OCI-LY1 (cell line): Measurements from ENCODE around the gene NCKAP5L.

Source experiments
- H2AFZ ChIP-seq: fragments of 200-600 bp; sonication (generic), shearing (Covaris generic); 2 replicates; pipeline ENCODE4 v1.6.0; 2014; ENCODE audit warnings: antibody characterized with exemption, mild to moderate bottlenecking, low read length
- H3F3A ChIP-seq: fragments of 200-600 bp; sonication (generic), shearing (Covaris generic); 2 replicates; pipeline ENCODE4 v1.6.0; 2014; ENCODE audit warnings: mild to moderate bottlenecking, antibody characterized with exemption, low read length, moderate library complexity; ENCODE audit not compliant: insufficient read depth
- H3K27ac ChIP-seq: fragments of 200-600 bp; sonication (generic); 2 replicates; pipeline ENCODE4 v1.5.1; 2014; ENCODE audit warnings: low read length, mixed run types, mild to moderate bottlenecking, low read depth; ENCODE audit not compliant: poor library complexity, severe bottlenecking
- H3K27me3 ChIP-seq: fragments of 200-600 bp; sonication (generic); 2 replicates; pipeline ENCODE4 v1.6.0; 2014; ENCODE audit warnings: antibody characterized with exemption, mild to moderate bottlenecking, low read length, moderate library complexity; ENCODE audit not compliant: insufficient read depth
- H3K36me3 ChIP-seq: fragments of 200-600 bp; sonication (generic); 2 replicates; pipeline ENCODE4 v1.6.1; 2014; ENCODE audit warnings: mild to moderate bottlenecking, antibody characterized with exemption, low read length, moderate library complexity, mixed read lengths; ENCODE audit not compliant: insufficient read depth
- H3K4me1 ChIP-seq: fragments of 200-600 bp; sonication (generic); 2 replicates; pipeline ENCODE4 v1.5.1; 2014; ENCODE audit warnings: mild to moderate bottlenecking, low read length, moderate library complexity; ENCODE audit not compliant: insufficient read depth, severe bottlenecking
- H3K4me2 ChIP-seq: fragments of 200-600 bp; sonication (generic), shearing (Covaris generic); 2 replicates; pipeline ENCODE4 v1.6.1; 2014; ENCODE audit warnings: low read length
- H3K4me3 ChIP-seq: fragments of 200-600 bp; sonication (generic); 2 replicates; pipeline ENCODE4 v1.5.1; 2014; ENCODE audit warnings: low read length, low read depth, mild to moderate bottlenecking, mixed read lengths; ENCODE audit not compliant: poor library complexity, severe bottlenecking
- H3K79me2 ChIP-seq: fragments of 200-600 bp; shearing (Covaris generic); 2 replicates; pipeline ENCODE4 v1.6.1; 2016; ENCODE audit warnings: mixed run types, low read length, mixed read lengths; ENCODE audit not compliant: insufficient read depth
- H3K9ac ChIP-seq: fragments of 200-600 bp; sonication (generic), shearing (Covaris generic); 2 replicates; pipeline ENCODE4 v1.6.1; 2014; ENCODE audit warnings: mild to moderate bottlenecking, low read length, mixed read lengths
- H3K9me2 ChIP-seq: fragments of 200-600 bp; sonication (generic), shearing (Covaris generic); 2 replicates; pipeline ENCODE4 v1.6.1; 2014; ENCODE audit warnings: low read depth, mild to moderate bottlenecking, low read length, mixed read lengths
- H3K9me3 ChIP-seq: fragments of 200-600 bp; shearing (Covaris generic); 2 replicates; pipeline ENCODE4 v1.6.1; 2014; ENCODE audit warnings: low read length, mixed read lengths
- H4K20me1 ChIP-seq: fragments of 200-600 bp; sonication (generic), shearing (Covaris generic); 2 replicates; pipeline ENCODE4 v1.6.0; 2016; ENCODE audit warnings: mild to moderate bottlenecking, low read length; ENCODE audit not compliant: insufficient read depth
- CTCF ChIP-seq: fragments of 200-600 bp; sonication (generic), shearing (Covaris generic); IDR thresholded peaks from 2 replicates; pipeline ENCODE4 v1.5.1; 2017; ENCODE audit warnings: mild to moderate bottlenecking, antibody characterized with exemption, low read length, moderate library complexity, mixed read lengths
- EZH2 ChIP-seq: fragments of 200-600 bp; sonication (generic), shearing (Covaris generic); IDR thresholded peaks from 2 replicates; pipeline ENCODE4 v1.8.0; 2017; ENCODE audit warnings: borderline replicate concordance, mixed run types, mild to moderate bottlenecking, antibody characterized with exemption, low read length, moderate library complexity, mixed read lengths

NCKAP5L gene

GRCh38 chr12:49854976-49855375, 26.8 kb upstream of the NCKAP5L start:
- TF ChIP-seq CTCF (no peak), EZH2 (no peak)
- H2AFZ ChIP-seq, result no peak overlapping the region

GRCh38 chr12:49853671-49854070, 25.5 kb upstream of the NCKAP5L start:
- H3K4me2 ChIP-seq, result no peak overlapping the region
- TF ChIP-seq CTCF (no peak), EZH2 (no peak)
- H3K27ac ChIP-seq, result no peak overlapping the region
- H3K79me2 ChIP-seq, result no peaks in the 10 kb centered on the region
- no peak overlapping the region for H2AFZ ChIP-seq
- peaks cover 5% of the 10 kb centered on the region; the same call in 1 of the 2 replicates for H3K27me3 ChIP-seq
- H3K4me1 ChIP-seq, result no peaks in the 10 kb centered on the region
- H3K4me3 ChIP-seq, result no peak overlapping the region
- H3K9me3 ChIP-seq, result no peaks in the 10 kb centered on the region
- H4K20me1 ChIP-seq, result no peaks in the 10 kb centered on the region
- H3K36me3 ChIP-seq, result no peaks in the 10 kb centered on the region; the same call in 1 of the 2 replicates
- H3F3A ChIP-seq, result no peaks in the 10 kb centered on the region
- no peak overlapping the region for H3K9ac ChIP-seq
- H3K9me2 ChIP-seq, result no peaks in the 10 kb centered on the region

More at GRCh38 chr12:49854976-49855375, 26.8 kb upstream of the NCKAP5L start:
- no peaks in the 10 kb centered on the region; the same call in 1 of the 2 replicates for H3K36me3 ChIP-seq
- no peaks in the 10 kb centered on the region for H3K4me1 ChIP-seq
- no peak overlapping the region for H3K27ac ChIP-seq
- H3K9me2 ChIP-seq, result no peaks in the 10 kb centered on the region
- no peaks in the 10 kb centered on the region for H3F3A ChIP-seq
- H3K4me2 ChIP-seq, result no peak overlapping the region
- no peaks in the 10 kb centered on the region for H3K79me2 ChIP-seq
- H3K27me3 ChIP-seq, result peaks cover 5% of the 10 kb centered on the region; the same call in 1 of the 2 replicates
- no peak overlapping the region for H3K9ac ChIP-seq
- H4K20me1 ChIP-seq, result no peaks in the 10 kb centered on the region
- H3K9me3 ChIP-seq, result no peaks in the 10 kb centered on the region
- H3K4me3 ChIP-seq, result no peak overlapping the region

GRCh38 chr12:49847161-49847560, 18.9 kb upstream of the NCKAP5L start:
- Histone ChIP-seq H3K36me3 (no peaks in the 10 kb centered on the region), H3K4me2 (no peak overlapping the region)

More at GRCh38 chr12:49847161-49847560, 18.9 kb upstream of the NCKAP5L start:
- Histone ChIP-seq H3K27me3 (no peaks in the 10 kb centered on the region), H3K9me3 (no peaks in the 10 kb centered on the region), H3K27ac (no peak overlapping the region), H3K4me3 (no peak overlapping the region), H3K9me2 (no peaks in the 10 kb centered on the region), H3K79me2 (no peaks in the 10 kb centered on the region), H3K4me1 (peaks cover 6% of the 10 kb centered on the region), H2AFZ (no peak overlapping the region), H3F3A (no peaks in the 10 kb centered on the region), H3K9ac (no peak overlapping the region), H4K20me1 (no peaks in the 10 kb centered on the region)
- TF ChIP-seq CTCF (no peak), EZH2 (no peak)
